ENCODE measurements around the gene SLC12A6.

DNA sequence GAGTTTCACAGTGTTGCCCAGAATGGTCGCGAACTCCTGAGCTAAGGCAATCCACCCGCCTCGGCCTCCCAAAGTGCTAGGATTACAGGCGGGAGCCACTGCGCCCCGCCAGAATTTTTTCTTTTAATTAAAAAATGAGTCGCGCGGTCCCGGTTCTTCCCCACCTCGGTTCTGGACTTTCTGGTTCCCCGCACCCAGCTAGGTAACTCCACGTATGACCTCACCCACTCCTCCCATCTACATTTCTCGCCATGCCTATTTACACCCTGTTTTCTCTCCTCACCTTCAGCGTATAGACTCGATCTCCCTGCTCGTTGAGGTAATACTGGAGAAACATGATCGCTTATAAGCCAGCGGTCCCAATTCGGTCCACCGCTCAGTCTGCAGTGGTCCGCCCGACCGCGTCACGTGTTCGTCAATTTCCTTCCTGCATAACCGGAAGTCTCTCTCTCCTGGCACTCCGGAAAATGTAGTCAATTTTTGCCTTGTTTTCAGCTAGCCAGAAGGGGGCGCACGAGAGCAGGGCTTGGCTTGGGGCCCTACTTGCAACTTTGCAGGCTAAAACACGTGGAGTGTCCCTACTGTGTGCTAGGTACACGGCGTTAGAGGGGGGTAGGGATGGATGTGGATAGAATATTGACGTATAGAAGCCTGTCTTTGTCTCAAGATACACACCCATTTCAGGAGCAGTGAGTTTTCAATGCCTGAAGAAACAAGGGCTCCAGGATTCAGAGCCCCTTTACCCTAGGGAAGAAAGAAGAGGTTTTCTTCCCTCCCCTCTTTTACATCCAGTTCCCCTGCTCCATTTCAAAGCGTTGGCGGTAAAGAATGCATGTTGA, 5.4 kb upstream of the SLC12A6 start, which contains the start of the genes NOP10 and NUTM1:
- TF ChIP-seq, protein P1, sequence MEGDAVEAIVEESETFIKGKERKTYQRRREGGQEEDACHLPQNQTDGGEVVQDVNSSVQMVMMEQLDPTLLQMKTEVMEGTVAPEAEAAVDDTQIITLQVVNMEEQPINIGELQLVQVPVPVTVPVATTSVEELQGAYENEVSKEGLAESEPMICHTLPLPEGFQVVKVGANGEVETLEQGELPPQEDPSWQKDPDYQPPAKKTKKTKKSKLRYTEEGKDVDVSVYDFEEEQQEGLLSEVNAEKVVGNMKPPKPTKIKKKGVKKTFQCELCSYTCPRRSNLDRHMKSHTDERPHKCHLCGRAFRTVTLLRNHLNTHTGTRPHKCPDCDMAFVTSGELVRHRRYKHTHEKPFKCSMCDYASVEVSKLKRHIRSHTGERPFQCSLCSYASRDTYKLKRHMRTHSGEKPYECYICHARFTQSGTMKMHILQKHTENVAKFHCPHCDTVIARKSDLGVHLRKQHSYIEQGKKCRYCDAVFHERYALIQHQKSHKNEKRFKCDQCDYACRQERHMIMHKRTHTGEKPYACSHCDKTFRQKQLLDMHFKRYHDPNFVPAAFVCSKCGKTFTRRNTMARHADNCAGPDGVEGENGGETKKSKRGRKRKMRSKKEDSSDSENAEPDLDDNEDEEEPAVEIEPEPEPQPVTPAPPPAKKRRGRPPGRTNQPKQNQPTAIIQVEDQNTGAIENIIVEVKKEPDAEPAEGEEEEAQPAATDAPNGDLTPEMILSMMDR (IDR thresholded peaks at IDR 0.05): peak; percentile 87 to 99 (median 96)
- TF ChIP-seq POLR2A (IDR thresholded peaks at IDR 0.05): peak in 1 of 2 donors; percentile 60

All from heart left ventricle (tissue), 13 donors.